Astrocyte (in vitro differentiated cells and primary cell): ENCODE data around the gene ZNF138. TPM values are rescaled to one million over a fixed set of nuclear protein-coding genes. Genes with fewer than 3 reads are reported as not detected.

Source experiments
- DNase-seq: peaks from one replicate; pipeline ENCODE4 v3.0.0-alpha.2; 2010; ENCODE audit warnings: low read depth
- FAIRE-seq: peaks from 2 replicates; lab custom pipeline; 2011; peaks lifted over from hg19 to GRCh38; lab: Jason Lieb, UNC
- H2AFZ ChIP-seq: 2 replicates; pipeline ENCODE4 v1.6.0; 2012; ENCODE audit warnings: low read depth, low read length, inconsistent platforms
- H3K27ac ChIP-seq: 2 replicates; pipeline ENCODE4 v1.5.1; 2011; ENCODE audit warnings: low read depth, low read length, inconsistent platforms
- H3K27me3 ChIP-seq: 2 replicates; pipeline ENCODE4 v1.6.0; 2011; ENCODE audit warnings: low read length, inconsistent platforms; ENCODE audit not compliant: insufficient read depth
- H3K36me3 ChIP-seq: 2 replicates; pipeline ENCODE4 v1.5.1; 2011; ENCODE audit warnings: low read length, inconsistent platforms; ENCODE audit not compliant: insufficient read depth
- H3K4me1 ChIP-seq: 2 replicates; pipeline ENCODE4 v1.5.1; 2011; ENCODE audit warnings: low read length, inconsistent platforms; ENCODE audit not compliant: insufficient read depth
- H3K4me2 ChIP-seq: 2 replicates; pipeline ENCODE4 v1.6.0; 2012; ENCODE audit warnings: low read length, inconsistent platforms
- H3K4me3 ChIP-seq: 2 replicates; pipeline ENCODE4 v1.5.1; 2011; ENCODE audit warnings: low read depth, mild to moderate bottlenecking, low read length, inconsistent platforms; ENCODE audit not compliant: insufficient read depth
- H3K79me2 ChIP-seq: 2 replicates; pipeline ENCODE4 v1.6.0; 2012; ENCODE audit warnings: mild to moderate bottlenecking, low read length, inconsistent platforms; ENCODE audit not compliant: insufficient read depth
- H3K9ac ChIP-seq: 2 replicates; pipeline ENCODE4 v1.6.0; 2012; ENCODE audit warnings: mild to moderate bottlenecking, low read length, inconsistent platforms
- H3K9me3 ChIP-seq: 2 replicates; pipeline ENCODE4 v1.5.1; 2012; ENCODE audit warnings: low read depth, mild to moderate bottlenecking, low read length, inconsistent platforms; ENCODE audit not compliant: insufficient read depth
- H4K20me1 ChIP-seq: 2 replicates; pipeline ENCODE4 v1.6.0; 2012; ENCODE audit warnings: low read length, inconsistent platforms; ENCODE audit not compliant: insufficient read depth
- H3K27ac Mint-ChIP-seq: one replicate; pipeline ENCODE4 v1.8.0; 2021; ENCODE audit warnings: mild to moderate bottlenecking, mixed read lengths; ENCODE audit not compliant: unreplicated experiment
- H3K27me3 Mint-ChIP-seq: one replicate; pipeline ENCODE4 v1.8.0; 2021; ENCODE audit warnings: low read depth, mixed read lengths; ENCODE audit not compliant: unreplicated experiment
- H3K36me3 Mint-ChIP-seq: one replicate; pipeline ENCODE4 v1.8.0; 2021; ENCODE audit warnings: low read depth, mixed read lengths; ENCODE audit not compliant: unreplicated experiment
- H3K4me1 Mint-ChIP-seq: one replicate; pipeline ENCODE4 v1.8.0; 2021; ENCODE audit warnings: low read depth, mixed read lengths; ENCODE audit not compliant: unreplicated experiment
- H3K4me3 Mint-ChIP-seq: one replicate; pipeline ENCODE4 v1.8.0; 2021; ENCODE audit warnings: mild to moderate bottlenecking, moderate library complexity, mixed read lengths; ENCODE audit not compliant: unreplicated experiment
- H3K9me3 Mint-ChIP-seq: one replicate; pipeline ENCODE4 v1.8.0; 2021; ENCODE audit warnings: mild to moderate bottlenecking, mixed read lengths; ENCODE audit not compliant: unreplicated experiment
- EZH2 ChIP-seq: IDR thresholded peaks from 2 replicates; pipeline ENCODE4 v1.6.1; 2012; ENCODE audit warnings: mild to moderate bottlenecking, low read length, inconsistent platforms; ENCODE audit not compliant: insufficient read depth
- total RNA-seq: library from RNA; stranded (reverse); gene quantifications from 2 replicates; pipeline ENCODE4 v1.2.1, GENCODE V29; 2021
- TF ChIP-seq, protein P1 (sequence below): IDR thresholded peaks from 2 replicates; pipeline ENCODE4 v1.5.1; 2011; ENCODE audit warnings: low read depth, mild to moderate bottlenecking, inconsistent platforms, low read length, moderate library complexity; ENCODE audit not compliant: insufficient read depth

Gene ZNF138
- total RNA-seq, 1 donor from 2014 or later = 5.7 TPM

DNA sequence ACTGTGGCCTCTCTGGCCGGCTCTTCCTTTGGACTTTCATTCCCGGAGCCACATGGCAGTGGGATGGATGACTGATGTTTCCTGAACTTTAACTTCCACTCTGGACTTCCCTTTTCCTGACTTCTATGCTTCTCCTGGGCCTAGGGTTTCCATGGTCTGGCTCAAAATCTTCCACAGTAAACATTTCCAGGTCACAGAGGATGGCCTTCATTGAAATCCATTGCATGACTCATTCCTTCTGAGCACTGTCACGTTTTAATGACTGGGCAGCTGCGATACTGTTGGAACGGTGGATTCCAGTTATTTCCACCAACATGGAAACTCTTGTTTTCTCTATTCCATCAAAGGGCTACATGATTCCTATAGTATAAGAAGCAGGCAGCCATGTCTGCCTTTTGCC is 84.5 kb downstream of the ZNF138 start:
- Histone ChIP-seq H3K36me3 (no peaks in the 10 kb centered on the region), H4K20me1 (no peaks in the 10 kb centered on the region), H3K27me3 (no peaks in the 10 kb centered on the region), H3K4me3 (no peak overlapping the region), H3K9ac (no peak overlapping the region), H3K4me2 (no peak overlapping the region), H3K9me3 (peaks cover 19% of the 10 kb centered on the region), H2AFZ (no peak overlapping the region), H3K4me1 (peaks cover 2% of the 10 kb centered on the region), H3K27ac (no peak overlapping the region), H3K79me2 (no peaks in the 10 kb centered on the region)
- DNase-seq = no peak
- Mint-ChIP-seq H3K27me3 (peaks cover 30% of the 10 kb centered on the region), H3K4me3 (no peak overlapping the region), H3K27ac (no peak overlapping the region), H3K9me3 (peaks cover 49% of the 10 kb centered on the region), H3K36me3 (peaks cover 2% of the 10 kb centered on the region), H3K4me1 (peaks cover 3% of the 10 kb centered on the region)
- FAIRE-seq = no peak
- no peak for TF ChIP-seq EZH2
- TF ChIP-seq, protein P1, sequence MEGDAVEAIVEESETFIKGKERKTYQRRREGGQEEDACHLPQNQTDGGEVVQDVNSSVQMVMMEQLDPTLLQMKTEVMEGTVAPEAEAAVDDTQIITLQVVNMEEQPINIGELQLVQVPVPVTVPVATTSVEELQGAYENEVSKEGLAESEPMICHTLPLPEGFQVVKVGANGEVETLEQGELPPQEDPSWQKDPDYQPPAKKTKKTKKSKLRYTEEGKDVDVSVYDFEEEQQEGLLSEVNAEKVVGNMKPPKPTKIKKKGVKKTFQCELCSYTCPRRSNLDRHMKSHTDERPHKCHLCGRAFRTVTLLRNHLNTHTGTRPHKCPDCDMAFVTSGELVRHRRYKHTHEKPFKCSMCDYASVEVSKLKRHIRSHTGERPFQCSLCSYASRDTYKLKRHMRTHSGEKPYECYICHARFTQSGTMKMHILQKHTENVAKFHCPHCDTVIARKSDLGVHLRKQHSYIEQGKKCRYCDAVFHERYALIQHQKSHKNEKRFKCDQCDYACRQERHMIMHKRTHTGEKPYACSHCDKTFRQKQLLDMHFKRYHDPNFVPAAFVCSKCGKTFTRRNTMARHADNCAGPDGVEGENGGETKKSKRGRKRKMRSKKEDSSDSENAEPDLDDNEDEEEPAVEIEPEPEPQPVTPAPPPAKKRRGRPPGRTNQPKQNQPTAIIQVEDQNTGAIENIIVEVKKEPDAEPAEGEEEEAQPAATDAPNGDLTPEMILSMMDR = no peak

DNA sequence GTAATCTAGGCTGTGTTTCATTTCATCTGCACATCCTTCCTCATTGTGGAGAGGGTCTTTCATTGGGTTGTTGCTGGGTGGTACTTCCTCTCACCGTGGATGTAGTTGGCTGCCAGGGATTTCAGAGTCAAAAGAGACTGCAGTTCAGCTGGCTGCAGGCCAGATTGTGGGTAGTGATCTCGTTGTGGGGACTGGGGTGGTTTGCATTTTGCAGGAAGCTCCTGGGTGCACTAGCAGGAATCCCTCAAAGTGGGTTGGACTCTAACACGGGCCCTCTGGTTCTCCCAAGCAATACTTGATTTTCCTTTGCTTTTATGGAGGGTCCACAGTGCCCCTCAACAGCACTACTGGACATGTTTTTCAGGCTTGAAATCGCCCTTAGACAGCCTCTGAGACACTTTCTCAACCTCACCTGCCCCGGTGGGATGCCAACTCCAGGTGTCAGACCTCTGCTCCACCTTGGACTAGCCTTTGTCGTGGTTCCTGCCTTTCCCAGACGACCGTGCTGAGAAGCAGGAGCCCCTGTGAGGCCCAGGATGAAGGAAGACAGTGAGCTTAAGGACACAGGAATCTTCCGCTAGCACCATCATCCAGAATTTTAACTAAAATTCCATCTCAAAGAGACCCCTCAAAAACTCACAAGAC is 85.0 kb downstream of the ZNF138 start:
- Mint-ChIP-seq H3K27me3 (peaks cover 30% of the 10 kb centered on the region), H3K27ac (no peak overlapping the region), H3K4me3 (no peak overlapping the region), H3K36me3 (peaks cover 1% of the 10 kb centered on the region), H3K9me3 (peaks cover 48% of the 10 kb centered on the region), H3K4me1 (peaks cover 3% of the 10 kb centered on the region)
- Histone ChIP-seq H3K4me3 (no peak overlapping the region), H3K36me3 (no peaks in the 10 kb centered on the region), H3K79me2 (no peaks in the 10 kb centered on the region), H4K20me1 (no peaks in the 10 kb centered on the region), H3K9ac (no peak overlapping the region), H3K27ac (no peak overlapping the region), H3K9me3 (peaks cover 19% of the 10 kb centered on the region), H3K4me2 (no peak overlapping the region), H3K27me3 (no peaks in the 10 kb centered on the region), H3K4me1 (peaks cover 2% of the 10 kb centered on the region), H2AFZ (no peak overlapping the region)
- FAIRE-seq = no peak
- no peak for DNase-seq
- TF ChIP-seq EZH2 = no peak
- TF ChIP-seq, protein P1 = no peak

DNA sequence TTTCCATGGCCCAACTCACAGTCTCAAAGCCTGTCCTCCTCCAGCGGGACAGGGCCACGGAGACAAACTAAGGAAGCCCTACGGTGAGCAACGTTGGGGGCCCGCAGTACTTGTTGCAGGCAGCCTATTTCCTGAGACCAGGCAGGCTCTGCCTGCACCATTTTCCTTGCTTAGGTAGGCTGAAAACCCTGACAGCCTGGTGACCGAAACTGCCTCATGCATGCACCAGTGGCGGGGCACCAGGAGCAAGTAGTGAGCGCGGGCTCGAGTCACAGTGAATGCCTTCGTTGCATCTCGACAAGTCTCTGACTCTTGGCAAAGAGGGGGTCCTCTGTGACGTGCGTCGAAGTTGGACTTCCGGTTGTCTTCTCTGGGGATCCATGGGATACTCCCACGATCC is 85.6 kb downstream of the ZNF138 start:
- H3K9ac ChIP-seq = no peak overlapping the region
- no peak overlapping the region for H3K4me3 ChIP-seq
- peaks cover 49% of the 10 kb centered on the region for H3K9me3 Mint-ChIP-seq
- H3K4me1 ChIP-seq = peaks cover 2% of the 10 kb centered on the region
- H3K27ac ChIP-seq = no peak overlapping the region
- no peaks in the 10 kb centered on the region for H3K27me3 ChIP-seq
- FAIRE-seq (no peak), DNase-seq (no peak)
- H2AFZ ChIP-seq = no peak overlapping the region
- TF ChIP-seq, protein P1 = no peak
- TF ChIP-seq EZH2 = no peak
- no peak overlapping the region for H3K4me3 Mint-ChIP-seq
- H3K27me3 Mint-ChIP-seq = peaks cover 35% of the 10 kb centered on the region
- H3K36me3 Mint-ChIP-seq = peaks cover 1% of the 10 kb centered on the region
- H3K36me3 ChIP-seq = no peaks in the 10 kb centered on the region
- H3K27ac Mint-ChIP-seq = peak overlapping the region; percentile 18
- H3K4me1 Mint-ChIP-seq = peaks cover 3% of the 10 kb centered on the region
- H3K79me2 ChIP-seq = no peaks in the 10 kb centered on the region
- H3K4me2 ChIP-seq = no peak overlapping the region
- H3K9me3 ChIP-seq = peaks cover 19% of the 10 kb centered on the region
- H4K20me1 ChIP-seq = no peaks in the 10 kb centered on the region
